Stimulated activated CD4-positive, alpha-beta T cell treated with anti-CD3 and anti-CD28 coated beads, Interleukin-2, amount 100 ng/mL, for 48 hours (primary cell): ENCODE data around the gene NFX1.

Source experiments
- DNase-seq, 2 donors: peaks; one replicate each; pipeline ENCODE4 v3.0.0-alpha.2; 2020

NFX1 gene

DNA sequence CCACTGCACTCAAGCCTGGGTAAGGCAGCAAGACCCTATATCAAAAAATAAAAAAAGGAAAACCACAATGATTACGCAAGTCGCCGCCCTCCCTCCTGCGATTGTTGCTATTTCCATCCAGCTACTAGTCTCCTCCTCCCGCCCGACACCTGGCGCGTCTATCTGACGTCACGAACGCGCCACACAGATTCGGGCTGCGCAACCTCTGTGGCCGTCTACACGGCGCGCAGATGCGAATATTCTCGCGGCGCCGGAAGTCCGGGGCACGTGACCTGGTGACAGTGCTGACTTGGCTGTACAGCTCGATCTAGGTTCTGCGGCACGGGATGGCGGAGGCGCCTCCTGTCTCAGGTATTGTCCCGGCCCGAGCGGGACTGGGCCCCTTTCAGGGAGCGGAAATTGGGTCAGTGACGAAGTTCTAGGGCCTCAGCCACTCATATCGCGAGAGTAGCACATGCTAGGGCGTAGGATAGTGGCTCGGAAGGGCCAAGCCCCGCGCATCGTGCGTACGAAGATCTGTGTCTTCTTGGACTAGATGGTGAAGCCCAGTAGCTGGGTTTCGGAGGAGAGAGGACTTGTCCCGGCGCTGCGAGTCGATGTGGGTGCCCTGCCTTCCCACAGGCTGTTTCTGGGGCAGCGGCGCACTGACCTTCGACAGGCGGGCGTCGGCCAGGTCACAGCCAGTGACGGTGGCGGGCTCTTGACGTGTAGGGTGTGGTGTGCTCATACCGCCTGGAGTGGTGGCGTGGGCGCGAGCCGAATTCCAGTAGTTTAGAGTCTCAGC is at the start of gene NFX1:
Gene NFX1, plus strand, starts transcription at position 270 of the 784 bp plus-strand sequence. Its CDS starts 57 bp downstream, at position 327.
- peak; percentile 94 to 97 for DNase-seq

DNA sequence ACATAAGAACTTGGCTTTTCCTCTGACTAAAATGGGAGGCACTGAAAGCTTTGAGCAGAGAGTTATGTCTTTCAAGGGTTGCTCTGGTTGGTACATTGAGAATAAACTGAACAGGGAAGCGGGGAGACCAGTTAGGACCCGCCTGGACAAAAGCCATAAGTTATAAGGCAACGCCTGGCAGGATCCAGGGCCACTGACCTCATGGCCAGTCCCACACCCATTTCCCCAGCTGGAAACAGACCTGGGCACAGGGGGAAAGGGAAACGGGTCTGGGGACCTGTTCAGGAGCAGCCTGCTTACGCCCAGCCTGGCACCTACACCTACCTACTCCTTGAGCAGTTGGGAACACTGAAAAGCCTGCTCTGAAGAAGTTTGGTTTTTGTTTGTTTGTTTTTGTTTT is 49.0 kb upstream of the NFX1 start:
- no peak for DNase-seq

DNA sequence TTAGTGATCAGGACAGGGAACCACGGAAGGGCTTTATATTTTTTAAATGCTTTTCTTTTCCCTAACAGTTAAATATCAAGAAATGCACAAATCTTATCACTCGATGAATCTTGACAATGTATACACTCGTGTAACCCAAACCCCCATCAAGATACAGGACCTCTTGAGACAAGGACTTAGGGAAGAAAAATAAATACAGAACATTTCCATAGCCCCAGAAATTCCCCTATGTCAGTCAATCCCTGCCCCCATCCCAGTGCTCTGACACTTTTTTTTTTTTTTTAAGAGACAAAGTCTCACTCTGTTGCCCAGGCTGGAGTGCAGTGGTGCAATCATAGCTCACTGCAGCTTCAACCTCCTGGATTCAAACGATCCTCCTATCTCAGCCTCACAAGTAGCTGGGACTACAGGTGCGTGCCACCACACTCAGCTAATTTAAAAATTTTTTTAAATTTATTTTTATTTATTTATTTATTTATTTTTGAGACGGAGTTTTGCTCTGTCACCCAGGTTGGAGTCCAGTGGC is 47.6 kb upstream of the NFX1 start:
- no peak for DNase-seq

DNA sequence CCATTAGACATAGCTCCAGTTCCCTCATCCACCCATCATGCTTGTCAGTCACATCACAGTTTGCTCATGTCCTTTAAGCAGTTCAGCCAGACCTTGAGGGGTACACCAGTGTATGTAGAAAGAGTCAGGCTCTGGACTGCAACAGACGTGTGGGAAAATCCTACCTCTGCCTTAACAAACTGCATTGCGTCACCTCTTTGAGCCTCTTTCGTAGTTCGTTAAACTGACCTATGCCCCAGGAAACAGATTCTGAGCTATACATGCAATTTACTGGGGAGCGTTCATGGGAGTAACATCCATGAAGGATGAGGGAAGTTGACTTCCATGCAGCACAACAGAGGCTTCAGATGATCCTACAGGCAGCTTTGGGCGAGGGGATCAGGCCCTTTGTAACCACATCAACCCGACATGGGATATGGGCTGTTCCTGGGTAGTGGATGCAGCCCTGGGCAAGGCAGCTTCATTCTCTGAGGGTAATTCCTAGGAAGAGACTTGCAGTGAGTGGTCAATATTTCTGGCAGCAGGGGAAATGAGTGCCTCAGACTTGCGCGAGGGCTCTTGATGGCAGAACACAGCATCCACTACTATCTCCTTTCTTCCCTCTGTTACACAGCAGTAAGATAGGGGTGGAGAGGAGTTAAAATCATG is 46.1 kb upstream of the NFX1 start:
- DNase-seq, result no peak

DNA sequence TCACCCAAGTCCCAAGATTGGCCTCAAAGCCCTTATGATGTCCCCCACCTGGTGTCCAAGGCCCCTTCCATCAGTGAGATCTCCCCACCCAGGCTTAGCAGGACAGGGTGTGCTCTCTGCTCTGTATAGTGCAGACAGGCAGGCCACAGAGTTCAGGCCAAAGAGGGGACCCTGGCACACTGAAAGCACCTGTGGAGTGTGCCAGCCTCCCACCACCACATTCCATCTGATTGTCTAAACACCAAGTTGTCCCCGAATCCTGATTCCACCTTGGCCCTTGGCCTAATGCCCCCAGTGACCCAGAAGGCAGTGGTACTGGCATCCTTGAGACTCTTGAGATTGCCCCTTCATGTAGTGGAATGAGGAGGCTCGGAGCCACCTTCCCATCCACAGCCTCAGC is 45.0 kb upstream of the NFX1 start:
- DNase-seq, result no peak

DNA sequence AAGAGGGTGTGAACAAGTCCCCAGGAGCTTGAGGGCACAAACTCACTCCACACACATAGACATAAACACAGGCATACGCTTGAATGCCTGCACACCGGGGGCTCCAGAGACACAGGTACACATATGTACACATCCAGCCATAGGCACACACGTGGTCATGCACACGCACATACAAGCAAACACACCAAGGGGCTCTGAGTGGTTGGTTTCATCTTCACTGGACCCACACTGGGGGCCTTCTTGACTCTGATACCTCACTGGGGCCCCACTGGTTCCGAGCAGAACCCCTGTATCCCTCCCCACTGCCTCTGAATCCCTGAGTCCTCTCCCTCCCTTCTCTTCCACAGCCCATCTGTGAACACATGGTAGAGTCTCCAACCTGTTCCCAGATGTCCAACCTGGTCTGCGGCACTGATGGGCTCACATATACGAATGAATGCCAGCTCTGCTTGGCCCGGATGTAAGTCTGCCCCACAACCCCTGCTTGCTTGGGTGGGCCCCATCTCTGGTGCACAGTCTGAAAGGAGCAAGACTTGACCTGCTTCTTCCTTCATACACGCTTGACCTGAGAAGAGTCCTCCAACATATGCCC is 44.0 kb upstream of the NFX1 start:
- DNase-seq, result no peak

DNA sequence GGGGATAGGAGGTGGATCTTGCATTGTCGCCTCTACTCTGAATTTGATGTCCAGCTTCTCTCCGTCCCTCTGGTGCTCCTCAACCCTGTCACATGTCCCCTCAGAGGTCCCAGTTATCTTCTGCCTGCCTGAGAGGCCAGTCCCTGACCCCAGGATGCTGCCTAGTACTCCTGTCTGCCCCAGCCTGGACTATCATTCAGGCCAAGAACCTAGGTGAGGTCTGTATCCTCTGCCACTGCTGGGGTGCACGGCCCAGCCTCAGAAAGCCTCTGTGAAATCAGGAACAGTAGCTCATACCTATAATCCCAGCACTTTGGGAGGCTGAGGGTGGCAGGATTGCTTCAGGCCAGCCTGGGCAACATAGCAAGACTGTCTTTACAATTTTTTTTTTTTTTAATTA is 41.7 kb upstream of the NFX1 start:
- no peak for DNase-seq

DNA sequence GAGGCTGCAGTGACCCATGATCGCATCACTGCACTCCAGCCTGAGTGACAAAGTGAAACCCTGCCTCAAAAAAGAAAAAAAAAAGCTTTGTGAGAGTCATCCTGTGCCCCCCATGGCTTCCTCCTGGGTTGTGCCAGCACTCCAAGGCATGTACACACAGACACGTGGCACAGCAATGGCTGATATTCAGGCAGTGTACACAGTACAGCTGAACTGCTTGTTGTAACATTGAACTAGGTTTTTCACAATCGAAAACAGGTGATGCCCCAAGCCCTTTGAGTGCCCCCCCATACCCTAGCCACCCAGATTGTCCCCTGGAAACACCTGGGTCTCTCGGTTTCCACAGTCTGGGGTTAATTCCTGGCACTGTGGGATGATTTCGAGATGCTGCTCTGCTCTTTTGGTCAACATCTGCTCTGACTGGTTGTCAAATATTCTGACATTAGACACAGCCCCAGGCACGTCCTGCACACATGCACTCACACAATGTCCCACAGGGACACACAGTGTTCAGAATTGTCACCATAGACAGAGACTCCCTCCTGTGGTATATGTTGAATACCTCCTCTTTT is 41.1 kb upstream of the NFX1 start:
- DNase-seq, result no peak

DNA sequence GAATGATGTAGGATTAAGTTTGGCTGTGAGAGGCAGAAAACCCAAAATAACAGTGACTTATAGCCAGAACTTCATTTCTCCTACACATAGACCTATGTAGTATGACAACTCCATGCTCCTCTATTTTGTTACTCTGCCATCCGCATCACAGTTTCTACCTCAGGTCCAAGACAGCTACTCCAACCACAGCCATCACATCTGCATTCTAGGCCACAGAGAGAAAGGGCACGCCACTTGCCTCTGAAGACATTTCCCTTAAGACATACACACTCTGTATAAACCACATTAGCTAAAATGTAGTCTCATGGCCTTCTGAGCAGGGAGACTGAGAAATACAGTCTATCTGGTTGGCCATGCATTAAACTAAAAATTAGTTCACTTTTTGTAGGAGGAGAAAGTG is 40.3 kb upstream of the NFX1 start:
- DNase-seq, result no peak

DNA sequence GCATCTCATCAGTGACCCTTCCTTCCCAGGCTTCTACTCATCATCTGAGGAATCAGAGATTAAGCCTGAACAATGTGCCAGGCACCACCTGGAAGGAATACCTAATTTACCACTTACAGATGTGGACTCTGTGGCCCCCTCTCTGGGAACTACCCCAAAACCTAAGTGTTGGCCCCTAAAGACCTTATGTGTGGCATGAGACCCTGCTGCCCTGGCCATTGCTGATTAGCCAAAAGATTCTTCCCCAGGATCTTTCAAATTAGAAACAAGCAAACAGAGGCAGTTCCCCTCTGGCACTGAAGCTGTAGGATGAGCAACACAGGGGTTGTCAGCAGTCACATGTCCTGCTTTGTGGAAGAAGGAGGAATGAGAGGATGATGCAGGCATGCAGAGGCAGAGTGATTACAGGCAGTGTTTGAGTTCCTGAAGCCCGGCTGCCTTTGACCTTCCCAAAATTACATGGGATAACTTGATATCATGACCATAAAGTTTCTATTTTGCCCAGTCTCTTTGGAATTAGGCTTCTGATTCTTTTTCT is 39.8 kb upstream of the NFX1 start:
- no peak for DNase-seq

DNA sequence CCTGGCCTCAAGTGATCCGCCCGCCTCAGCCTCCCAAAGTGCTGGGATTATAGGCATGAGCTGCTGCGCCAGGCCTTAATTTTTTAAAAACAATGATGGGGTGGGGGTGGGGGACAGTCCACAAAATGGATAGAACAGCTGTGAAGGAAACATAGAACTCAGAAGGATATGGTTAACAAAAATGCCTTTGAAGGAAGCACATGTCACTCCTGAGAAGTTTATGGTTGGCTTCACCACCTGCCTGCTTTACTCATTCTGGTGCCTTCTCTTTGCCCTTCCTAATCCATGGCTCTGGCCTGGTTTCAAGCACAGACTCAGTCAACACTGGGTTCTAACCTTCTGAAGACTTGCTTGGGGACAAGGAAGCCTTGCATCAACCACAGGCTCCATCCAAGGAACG is 36.1 kb upstream of the NFX1 start:
- no peak for DNase-seq

DNA sequence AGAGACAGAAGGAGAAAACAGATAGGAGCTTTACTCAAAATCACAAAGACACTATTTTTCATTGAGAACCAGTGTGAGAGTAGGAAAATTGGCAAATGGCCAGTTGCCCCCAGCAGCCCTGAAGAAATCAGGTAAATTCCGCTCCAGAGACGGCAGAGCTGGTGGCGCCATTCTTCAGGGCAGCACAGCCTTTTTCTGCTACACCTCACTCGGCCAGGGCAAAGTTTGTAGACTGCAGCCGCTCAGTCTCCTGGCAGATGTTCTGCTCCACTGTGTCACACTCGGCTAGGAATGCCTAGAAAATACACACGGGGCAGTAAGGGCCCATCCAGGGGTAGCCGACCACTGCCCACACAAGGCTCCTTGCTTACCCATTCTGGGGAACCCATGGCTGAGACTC is 35.3 kb upstream of the NFX1 start:
- no peak for DNase-seq

DNA sequence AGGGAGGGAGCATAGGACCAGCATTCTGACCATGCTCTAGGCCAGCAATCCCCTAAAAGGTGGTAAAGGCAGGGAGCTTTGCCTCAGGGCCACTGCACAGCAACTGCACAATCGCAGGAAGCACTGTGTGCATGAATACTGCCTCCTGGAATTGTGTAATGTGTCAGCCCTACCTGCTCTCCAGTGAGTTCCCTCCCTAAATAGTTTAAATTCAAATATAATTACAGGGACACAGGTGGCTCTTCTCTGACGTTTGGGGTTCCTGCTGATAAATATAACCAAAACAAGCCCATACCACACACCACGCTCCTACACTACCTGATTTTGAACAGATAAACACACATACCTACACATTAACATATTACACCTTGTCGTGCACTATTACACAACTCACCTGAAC is 34.8 kb upstream of the NFX1 start:
- no peak for DNase-seq

DNA sequence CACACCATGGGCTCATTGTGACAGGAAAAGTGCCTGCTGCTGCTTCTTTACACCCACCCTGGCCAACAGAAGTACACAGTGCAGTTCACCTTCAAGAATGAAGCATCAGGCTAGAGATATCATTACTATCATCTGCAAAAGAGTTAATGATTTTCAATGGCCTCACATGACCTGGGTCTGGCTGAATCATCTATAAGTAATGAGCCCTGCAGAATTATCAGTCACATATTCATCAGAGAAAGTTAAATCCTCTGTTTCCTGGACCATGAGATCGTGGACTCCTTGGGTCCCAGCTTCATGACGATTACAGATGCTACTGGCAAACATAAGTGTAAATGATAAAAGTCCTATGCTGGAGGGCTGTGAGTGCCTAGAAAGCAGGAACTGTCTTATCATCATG is 34.1 kb upstream of the NFX1 start:
- no peak for DNase-seq

DNA sequence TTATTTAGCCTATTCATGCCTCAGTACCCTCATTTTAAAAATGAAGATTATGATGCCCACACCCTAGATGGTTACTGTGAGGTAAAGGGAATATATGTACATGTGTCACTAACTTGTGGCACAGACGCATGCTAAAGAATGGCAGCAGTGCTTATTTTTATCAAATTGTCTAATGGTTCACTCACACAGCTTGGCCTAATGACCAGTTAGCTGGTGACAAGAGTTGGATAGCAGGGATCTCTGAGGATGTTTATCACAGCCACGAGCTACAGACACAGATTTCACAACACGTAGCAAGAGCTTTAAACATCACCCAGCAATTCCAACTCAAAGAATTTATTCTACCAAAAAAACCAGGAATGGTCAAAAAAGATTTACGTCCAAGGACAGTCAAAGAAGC is 33.0 kb upstream of the NFX1 start:
- no peak for DNase-seq

DNA sequence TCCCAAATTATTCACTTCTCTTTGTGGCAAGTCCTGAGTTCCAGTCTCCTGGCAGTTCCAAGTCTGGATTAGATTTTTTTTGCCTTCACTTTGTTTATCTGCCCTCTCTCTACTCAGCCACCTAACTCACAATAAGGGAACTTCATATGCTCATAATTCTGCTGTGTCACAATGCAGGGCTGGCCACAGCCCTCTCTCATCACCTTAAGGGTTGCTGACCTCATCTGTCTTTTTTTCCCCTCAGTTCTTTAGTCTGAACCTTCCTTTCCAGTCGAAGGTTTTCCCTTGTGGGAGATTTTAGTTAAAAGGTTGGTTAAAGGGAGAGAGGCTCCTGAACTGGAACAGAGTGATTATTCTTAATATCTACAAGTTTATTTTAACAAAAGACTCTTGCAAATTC is 29.9 kb upstream of the NFX1 start:
- no peak for DNase-seq

DNA sequence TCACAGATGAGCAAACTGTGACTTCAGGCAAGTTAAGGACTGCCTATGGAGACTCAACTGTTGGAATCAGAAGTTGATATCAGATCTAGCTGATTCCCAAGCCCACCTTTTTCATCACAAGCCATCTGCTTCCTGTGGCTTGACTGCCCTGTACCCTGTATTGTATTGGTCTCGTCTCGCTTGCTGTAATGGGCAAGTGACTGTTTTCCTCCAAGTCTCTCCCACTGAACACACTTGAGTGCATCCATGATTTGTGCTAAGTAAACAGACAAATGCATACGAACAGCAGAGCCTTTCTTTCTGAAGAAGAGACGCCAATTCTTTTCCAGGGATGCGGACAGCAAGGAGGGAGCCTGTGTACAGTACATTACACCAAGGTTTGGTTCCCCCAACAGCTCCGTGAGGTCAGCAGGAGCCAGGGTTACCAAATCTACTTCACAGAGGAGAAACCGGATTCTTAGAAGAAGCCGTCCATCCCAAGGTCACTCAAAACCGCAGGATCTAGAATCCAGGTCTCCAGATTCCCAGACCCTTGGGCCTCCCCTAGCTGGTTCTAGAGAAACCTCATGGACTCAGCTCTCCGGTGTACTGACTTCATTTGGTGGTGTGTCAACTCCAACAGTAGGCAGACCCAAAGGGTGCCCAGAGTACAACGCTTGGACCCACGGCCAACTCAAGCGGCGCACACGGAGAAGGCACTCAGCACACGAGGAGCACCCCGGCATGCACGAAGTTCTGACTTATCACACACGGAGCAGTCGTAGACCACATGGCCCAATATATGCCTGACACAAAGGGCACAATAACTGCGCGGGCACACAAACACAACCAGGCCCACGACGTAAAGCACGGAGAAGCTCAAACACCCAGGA is 26.9 kb upstream of the NFX1 start:
- DNase-seq, result no peak

DNA sequence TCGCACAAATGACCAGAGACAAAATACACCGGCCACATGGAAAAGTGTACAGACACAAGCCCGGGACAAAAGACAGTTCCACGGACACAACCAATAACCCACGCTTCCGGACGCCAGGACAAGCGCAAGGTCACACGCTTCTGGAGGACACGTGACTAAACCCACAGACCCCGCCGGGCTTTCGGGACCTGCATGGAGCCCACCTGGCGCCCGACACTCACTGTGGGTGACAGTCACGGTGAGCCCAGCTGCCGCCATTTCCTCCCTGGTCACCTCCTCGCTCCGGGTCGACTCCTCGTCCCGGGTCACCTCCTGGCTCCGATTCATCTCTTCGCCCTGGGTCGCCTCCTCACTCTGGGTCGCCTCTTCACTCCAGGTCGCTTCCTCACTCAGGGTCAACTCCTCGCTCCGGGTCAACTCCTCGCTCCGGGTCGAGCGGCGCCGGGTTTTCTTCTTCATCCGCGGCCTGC is 26.3 kb upstream of the NFX1 start:
- peak in 1 of 2 donors; percentile 33 for DNase-seq

DNA sequence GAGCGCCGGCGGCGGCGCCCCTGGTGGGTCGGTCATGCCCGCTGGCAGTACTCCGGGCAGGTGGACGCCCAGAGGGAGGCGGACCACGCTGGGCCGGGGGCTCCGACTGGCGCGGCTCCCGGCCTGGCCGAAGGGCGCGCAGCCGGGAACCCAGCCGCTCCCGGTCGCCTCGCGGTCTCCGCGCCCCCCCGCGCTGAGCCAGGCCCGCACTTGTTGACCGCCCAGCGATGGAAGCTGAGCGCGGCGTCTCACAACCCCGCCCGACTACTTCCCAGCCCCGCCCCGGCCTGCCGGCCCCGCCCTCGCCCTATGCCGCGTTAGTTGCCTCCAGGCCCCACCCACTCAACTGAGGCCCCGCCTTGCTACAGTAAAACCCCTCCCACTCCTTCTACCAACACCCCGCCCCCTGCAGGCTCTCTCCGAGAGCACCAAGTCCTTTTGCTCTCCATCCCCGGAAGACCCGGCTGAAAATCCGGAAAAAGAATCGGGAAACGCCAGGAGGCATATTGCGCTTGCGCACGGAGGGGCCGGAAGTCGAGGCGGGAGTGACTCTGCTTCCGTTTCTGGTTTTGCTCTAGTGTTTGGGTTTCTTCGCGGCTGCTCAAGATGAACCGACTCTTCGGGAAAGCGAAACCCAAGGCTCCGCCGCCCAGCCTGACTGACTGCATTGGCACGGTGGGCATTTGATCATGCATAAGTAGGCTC is 25.7 kb upstream of the NFX1 start, which contains the start of the genes BAG1 and CHMP5:
Gene BAG1, minus strand, starts transcription at position 236 of the 705 bp plus-strand sequence.
Gene CHMP5, plus strand, starts transcription at position 577 of the 705 bp plus-strand sequence. Its CDS starts 30 bp downstream, at position 607.
- DNase-seq, result peak; percentile 99 to 100

DNA sequence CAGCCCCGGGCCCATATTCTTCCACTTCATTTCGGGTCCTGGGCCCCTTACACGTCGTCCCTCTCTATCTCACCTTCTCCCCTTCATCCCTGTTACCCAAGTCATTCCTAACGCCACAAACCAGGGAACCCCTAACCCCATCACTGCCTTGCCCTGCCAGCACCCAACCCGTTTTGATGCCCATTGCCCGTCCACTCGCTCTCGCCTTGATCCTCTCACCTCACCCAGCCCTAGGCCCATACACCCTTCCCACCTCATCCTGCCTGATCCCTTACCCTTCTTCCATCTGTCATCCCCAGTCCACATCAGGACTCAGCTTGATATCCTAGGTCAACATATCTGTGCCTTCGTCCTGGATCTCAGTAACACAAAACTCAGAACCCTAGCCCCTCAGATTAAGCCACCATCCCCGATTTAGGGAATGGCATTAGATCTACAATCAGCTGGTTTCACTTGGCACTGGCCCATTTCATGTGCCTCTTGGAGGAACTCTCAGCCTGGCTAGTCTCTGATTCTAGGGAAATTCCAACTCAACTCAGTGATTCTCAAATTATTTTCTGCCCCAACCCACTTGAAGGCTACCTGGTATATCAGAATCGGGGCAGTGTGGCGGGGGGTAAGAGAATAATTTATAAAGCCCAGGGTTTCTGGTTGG is 25.0 kb upstream of the NFX1 start:
- DNase-seq, result no peak
